CD4-positive, alpha-beta T cell treated with Interleukin-2 at 100 ng/mL for 4 hours (primary cell): ENCODE data around the gene GSTA3.
"Not testable (repeated sequence)": the region's sequence is repeated elsewhere in the genome, so short reads cannot be mapped to it uniquely, and the experiment has no call there.

ENCODE experiments used
- DNase-seq: peaks from one replicate; pipeline ENCODE4 v3.0.0-alpha.2; 2020; ENCODE audit warnings: low spot score

GSTA3 gene

GRCh38 chr6:52909531-52909930 lies at the start of gene GSTA3:
Gene GSTA3, minus strand, starts transcription at chr6:52909698. Its CDS starts 3,864 bp downstream, at chr6:52905834.
- DNase-seq: no peak

GRCh38 chr6:52958546-52959255 lies 49.2 kb upstream of the GSTA3 start:
- no peak for DNase-seq

GRCh38 chr6:52955871-52956270 lies 46.4 kb upstream of the GSTA3 start:
- DNase-seq: no peak

GRCh38 chr6:52953911-52954839 lies 44.7 kb upstream of the GSTA3 start:
- DNase-seq: no peak

- DNase-seq: no peak
Observed at GRCh38 chr6:52946306-52946705, 36.8 kb upstream of the GSTA3 start.

- not testable (repeated sequence) for DNase-seq
Observed at GRCh38 chr6:52942821-52943220, 33.3 kb upstream of the GSTA3 start.

GRCh38 chr6:52942221-52942620 lies 32.7 kb upstream of the GSTA3 start:
- no peak for DNase-seq

GRCh38 chr6:52937908-52938307 lies 28.4 kb upstream of the GSTA3 start:
- DNase-seq: no peak

GRCh38 chr6:52933778-52934177 lies 24.3 kb upstream of the GSTA3 start:
- DNase-seq: no peak

GRCh38 chr6:52931351-52931750 lies 21.9 kb upstream of the GSTA3 start:
- DNase-seq: no peak

GRCh38 chr6:52929321-52930164 lies 20.0 kb upstream of the GSTA3 start:
- no peak for DNase-seq

GRCh38 chr6:52927451-52927850 lies 18.0 kb upstream of the GSTA3 start:
- no peak for DNase-seq

GRCh38 chr6:52925919-52926792 lies 16.7 kb upstream of the GSTA3 start:
- no peak for DNase-seq

- DNase-seq: no peak
Observed at GRCh38 chr6:52925042-52925441, 15.5 kb upstream of the GSTA3 start.

- not testable (repeated sequence) for DNase-seq
Observed at GRCh38 chr6:52923689-52924088, 14.2 kb upstream of the GSTA3 start.

- DNase-seq: no peak
Observed at GRCh38 chr6:52922161-52922560, 12.7 kb upstream of the GSTA3 start.

- no peak for DNase-seq
Observed at GRCh38 chr6:52921743-52922142, 12.2 kb upstream of the GSTA3 start.

GRCh38 chr6:52919511-52919910 lies 10.0 kb upstream of the GSTA3 start:
- DNase-seq: not testable (repeated sequence)

- not testable (repeated sequence) for DNase-seq
Observed at GRCh38 chr6:52918771-52919170, 9.3 kb upstream of the GSTA3 start.

- DNase-seq: not testable (repeated sequence)
Observed at GRCh38 chr6:52918027-52918686, 8.7 kb upstream of the GSTA3 start.

GRCh38 chr6:52914516-52914915 lies 5.0 kb upstream of the GSTA3 start:
- DNase-seq: no peak
